Nephron progenitor cell (in vitro differentiated cells): ENCODE results near the gene LPP.

Experiments used
- DNase-seq: peaks from one replicate; pipeline ENCODE4 v3.0.0; 2021
- H3K27ac Mint-ChIP-seq: 2 replicates; pipeline ENCODE4 v1.8.0; 2021; ENCODE audit warnings: mild to moderate bottlenecking, moderate library complexity, mixed read lengths
- H3K27me3 Mint-ChIP-seq: 2 replicates; pipeline ENCODE4 v1.8.0; 2021; ENCODE audit warnings: mild to moderate bottlenecking, low read depth, mixed read lengths; ENCODE audit not compliant: poor library complexity
- H3K36me3 Mint-ChIP-seq: 2 replicates; pipeline ENCODE4 v1.8.0; 2021; ENCODE audit warnings: low read depth, mixed read lengths
- H3K4me1 Mint-ChIP-seq: 2 replicates; pipeline ENCODE4 v1.8.0; 2021; ENCODE audit warnings: mixed read lengths
- H3K4me3 Mint-ChIP-seq: 2 replicates; pipeline ENCODE4 v1.8.0; 2021; ENCODE audit warnings: mild to moderate bottlenecking, moderate library complexity, mixed read lengths
- H3K9me3 Mint-ChIP-seq: 2 replicates; pipeline ENCODE4 v1.8.0; 2021; ENCODE audit warnings: mild to moderate bottlenecking, moderate library complexity, mixed read lengths
- TF ChIP-seq, protein P1 (sequence below): fragments of 200-600 bp; sonication (generic); IDR thresholded peaks from 2 replicates; pipeline ENCODE4 v1.5.0; 2021; ENCODE audit warnings: antibody characterized with exemption

The LPP gene

DNA sequence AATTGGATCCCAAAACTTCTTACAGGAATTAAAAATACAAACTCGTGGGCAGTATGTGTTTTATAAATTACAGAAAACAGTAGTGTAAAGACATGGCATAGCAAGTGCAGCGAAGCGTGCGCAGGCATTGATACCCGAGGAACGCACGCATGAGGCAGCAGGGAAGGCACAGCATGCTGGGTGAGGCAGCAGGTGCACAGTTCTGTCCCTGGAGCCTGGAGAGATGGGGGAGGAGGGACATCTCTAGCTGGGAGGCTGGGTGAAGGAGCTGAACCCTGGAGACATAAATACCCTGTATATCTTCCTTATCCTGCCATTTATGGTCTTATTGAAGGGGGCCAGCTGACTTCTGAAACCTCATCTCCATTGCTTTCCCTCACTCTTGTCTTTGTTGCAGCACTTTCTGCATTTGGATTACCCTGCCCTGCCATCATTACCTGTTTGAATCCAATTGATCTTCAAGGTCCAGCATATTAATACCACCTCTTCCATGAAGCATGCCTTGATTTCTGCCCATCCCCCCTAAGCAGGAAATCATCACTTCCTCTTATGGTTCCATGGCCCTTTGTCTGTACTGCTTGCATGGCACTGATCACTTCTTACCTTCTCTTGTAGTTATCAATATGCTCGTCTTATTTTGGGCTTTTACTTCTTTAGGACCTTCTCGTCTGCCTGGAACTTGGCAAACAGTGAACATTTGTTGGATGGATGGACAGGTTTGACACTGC, 20.5 kb downstream of the LPP start:
- DNase-seq: peak; percentile 18
- H3K27ac Mint-ChIP-seq: no peak overlapping the region
- peaks cover 2% of the 10 kb centered on the region for H3K27me3 Mint-ChIP-seq
- peaks cover 4% of the 10 kb centered on the region for H3K9me3 Mint-ChIP-seq
- TF ChIP-seq, protein P1, sequence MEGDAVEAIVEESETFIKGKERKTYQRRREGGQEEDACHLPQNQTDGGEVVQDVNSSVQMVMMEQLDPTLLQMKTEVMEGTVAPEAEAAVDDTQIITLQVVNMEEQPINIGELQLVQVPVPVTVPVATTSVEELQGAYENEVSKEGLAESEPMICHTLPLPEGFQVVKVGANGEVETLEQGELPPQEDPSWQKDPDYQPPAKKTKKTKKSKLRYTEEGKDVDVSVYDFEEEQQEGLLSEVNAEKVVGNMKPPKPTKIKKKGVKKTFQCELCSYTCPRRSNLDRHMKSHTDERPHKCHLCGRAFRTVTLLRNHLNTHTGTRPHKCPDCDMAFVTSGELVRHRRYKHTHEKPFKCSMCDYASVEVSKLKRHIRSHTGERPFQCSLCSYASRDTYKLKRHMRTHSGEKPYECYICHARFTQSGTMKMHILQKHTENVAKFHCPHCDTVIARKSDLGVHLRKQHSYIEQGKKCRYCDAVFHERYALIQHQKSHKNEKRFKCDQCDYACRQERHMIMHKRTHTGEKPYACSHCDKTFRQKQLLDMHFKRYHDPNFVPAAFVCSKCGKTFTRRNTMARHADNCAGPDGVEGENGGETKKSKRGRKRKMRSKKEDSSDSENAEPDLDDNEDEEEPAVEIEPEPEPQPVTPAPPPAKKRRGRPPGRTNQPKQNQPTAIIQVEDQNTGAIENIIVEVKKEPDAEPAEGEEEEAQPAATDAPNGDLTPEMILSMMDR: no peak
- peaks cover 66% of the 10 kb centered on the region for H3K4me1 Mint-ChIP-seq
- no peak overlapping the region for H3K4me3 Mint-ChIP-seq
- H3K36me3 Mint-ChIP-seq: peaks cover 49% of the 10 kb centered on the region

DNA sequence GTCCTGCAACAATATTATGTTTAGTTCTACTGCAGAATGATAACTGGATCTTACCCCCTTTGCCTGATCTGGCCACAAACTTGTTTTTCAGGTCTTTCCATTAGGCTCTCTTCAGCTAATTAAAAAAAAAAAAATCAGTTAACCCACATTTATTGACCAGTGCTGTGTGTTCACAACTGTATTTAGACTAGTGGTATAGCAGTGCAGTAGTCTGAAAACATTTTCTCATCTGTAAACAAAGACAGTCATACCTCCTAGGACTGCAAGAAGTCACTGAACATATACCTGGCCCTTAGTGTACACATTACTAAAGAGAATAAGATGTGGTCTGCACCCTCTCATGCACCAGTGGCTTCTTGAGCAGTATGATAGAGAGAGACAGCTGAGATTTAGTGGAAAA, 22.5 kb downstream of the LPP start:
- Mint-ChIP-seq H3K9me3 (peaks cover 4% of the 10 kb centered on the region), H3K36me3 (peaks cover 39% of the 10 kb centered on the region), H3K4me3 (no peak overlapping the region), H3K27ac (no peak overlapping the region), H3K4me1 (peaks cover 63% of the 10 kb centered on the region), H3K27me3 (peaks cover 2% of the 10 kb centered on the region)
- TF ChIP-seq, protein P1: no peak
- no peak for DNase-seq

DNA sequence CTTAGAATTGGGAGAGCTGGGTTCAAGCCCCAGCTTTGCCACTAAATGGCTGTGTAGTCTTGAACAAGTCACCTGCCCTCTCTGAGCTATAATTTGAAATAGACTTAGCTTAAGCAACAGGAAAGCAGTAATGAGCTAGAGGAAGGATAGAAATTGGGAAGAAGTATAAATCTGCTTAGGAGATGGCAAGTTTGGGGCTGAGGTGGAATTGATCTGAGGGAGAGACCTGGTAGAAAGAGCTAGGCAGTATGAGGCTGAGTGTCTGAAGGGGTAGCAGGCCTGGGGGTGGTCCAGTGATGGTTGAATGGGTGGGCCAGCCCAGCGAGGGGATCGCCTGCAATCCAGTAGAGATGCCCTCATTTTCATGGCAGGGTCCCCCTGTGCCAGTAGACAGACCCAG, 22.9 kb downstream of the LPP start:
- Mint-ChIP-seq H3K36me3 (peaks cover 41% of the 10 kb centered on the region), H3K27ac (no peak overlapping the region), H3K9me3 (peaks cover 4% of the 10 kb centered on the region), H3K27me3 (peaks cover 2% of the 10 kb centered on the region), H3K4me1 (peaks cover 62% of the 10 kb centered on the region), H3K4me3 (no peak overlapping the region)
- TF ChIP-seq, protein P1: no peak
- DNase-seq: no peak

DNA sequence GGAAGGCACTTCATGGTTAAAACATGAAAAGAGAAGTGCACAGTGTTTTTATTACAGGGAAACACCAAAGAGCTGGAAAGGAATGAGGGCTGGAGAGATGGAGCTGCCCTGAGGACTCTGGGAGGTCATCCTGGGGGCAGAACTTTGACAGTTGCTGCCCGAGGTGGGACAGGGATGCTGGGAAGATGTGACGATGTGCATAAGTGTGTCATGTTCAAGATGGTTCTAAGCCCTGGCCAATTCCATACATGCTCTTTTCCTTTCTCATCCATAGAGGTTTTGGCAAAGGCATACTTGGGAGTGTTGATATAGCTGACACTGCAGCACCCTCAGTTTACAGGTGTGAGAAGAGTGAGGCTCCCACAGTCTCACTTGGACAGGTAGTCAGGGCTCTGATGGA, 23.8 kb downstream of the LPP start:
- Mint-ChIP-seq H3K4me3 (no peak overlapping the region), H3K4me1 (peaks cover 62% of the 10 kb centered on the region), H3K27ac (no peak overlapping the region), H3K9me3 (peaks cover 4% of the 10 kb centered on the region), H3K36me3 (peaks cover 46% of the 10 kb centered on the region), H3K27me3 (peaks cover 2% of the 10 kb centered on the region)
- TF ChIP-seq, protein P1: no peak
- no peak for DNase-seq

DNA sequence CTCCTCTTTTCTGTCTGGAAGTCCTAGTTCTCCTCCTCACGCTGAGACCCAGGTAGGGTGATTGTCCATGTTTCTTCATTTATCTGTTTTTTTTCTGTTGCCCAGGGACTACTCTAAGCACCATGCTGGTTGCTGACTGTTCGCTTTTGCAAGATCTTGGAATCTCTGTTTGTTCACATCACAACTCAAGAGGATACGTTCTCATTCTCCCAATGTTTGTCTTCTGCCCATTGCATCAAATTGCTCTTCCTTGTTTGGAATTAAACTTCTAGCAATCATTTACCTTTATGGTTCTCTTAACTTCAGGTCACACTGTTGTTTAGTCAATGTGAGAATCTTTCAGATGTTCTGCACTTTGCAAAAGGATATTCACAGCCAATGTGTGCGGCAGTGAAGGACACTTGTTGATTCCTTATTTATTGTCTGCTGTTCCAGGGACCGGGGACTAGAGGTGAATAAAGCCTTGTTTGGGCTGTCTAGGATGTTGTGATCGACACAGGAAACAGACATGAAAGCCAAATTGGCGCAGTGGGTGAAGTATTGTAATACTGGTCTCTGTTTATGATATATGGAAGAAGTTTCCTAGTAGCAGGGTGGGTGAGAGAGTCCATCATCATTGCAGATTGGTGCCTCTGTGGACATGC, 24.5 kb downstream of the LPP start:
- no peak for DNase-seq
- H3K36me3 Mint-ChIP-seq: peaks cover 46% of the 10 kb centered on the region
- peaks cover 4% of the 10 kb centered on the region for H3K9me3 Mint-ChIP-seq
- TF ChIP-seq, protein P1: no peak
- H3K4me3 Mint-ChIP-seq: no peak overlapping the region
- peaks cover 2% of the 10 kb centered on the region for H3K27me3 Mint-ChIP-seq
- peaks cover 64% of the 10 kb centered on the region for H3K4me1 Mint-ChIP-seq
- H3K27ac Mint-ChIP-seq: no peak overlapping the region
